Testis (tissue), 2 donors: ENCODE measurements around the gene CES4A.

Source experiments
- CTCF ChIP-seq, 3 experiments: fragments of 450-650 bp in 2 of 3; fragments of 200-600 bp in 1 of 3; sonication (generic) in 1 of 3; IDR thresholded peaks; one replicate each; pipeline ENCODE4 v1.5.1; 2016 to 2019; ENCODE audit warnings: antibody characterized with exemption in 3 of 3, mild to moderate bottlenecking in 2 of 3, moderate library complexity in 1 of 3
- POLR2A ChIP-seq: fragments of 450-650 bp; IDR thresholded peaks from one replicate; pipeline ENCODE4 v1.6.1; 2017; ENCODE audit warnings: antibody characterized with exemption, mild to moderate bottlenecking, moderate library complexity

- TF ChIP-seq CTCF (IDR thresholded peaks at IDR 0.05) (no peak), POLR2A (no peak)
These were observed 66.5 kb downstream of the CES4A start for GRCh38 chr16:67054901-67055300.
